Right lobe of liver (tissue), 6 donors: ENCODE results near the gene LOXL4. TPM values are rescaled to one million over a fixed set of nuclear protein-coding genes. Genes with fewer than 3 reads are reported as not detected.

Source experiments
- ATAC-seq, 4 donors: fragments of 200-7000 bp; cut with Tn5 transposase; one replicate each; pipeline ENCODE4 v1.9.1; 2020; ENCODE audit warnings: mild to moderate bottlenecking in 4 of 4, moderate library complexity in 4 of 4
- DNase-seq, 3 donors: peaks; one replicate each; pipeline ENCODE4 v3.0.0-alpha.2; 2020
- H3K27ac ChIP-seq, 3 donors: fragments of 200-600 bp; one replicate each; pipeline ENCODE4 v1.8.0; 2022
- H3K27me3 ChIP-seq, 2 donors: fragments of 200-600 bp; one replicate each; pipeline ENCODE4 v1.8.0; 2022
- H3K36me3 ChIP-seq, 4 donors: fragments of 200-600 bp; sonication (generic) in 1 of 4; one replicate each; pipeline versions ENCODE4 v1.5.1 to v1.8.0; 2017 to 2022; ENCODE audit warnings: control low read depth in 1 of 4
- H3K4me1 ChIP-seq, 4 donors: fragments of 200-600 bp; sonication (generic) in 1 of 4; one replicate each; pipeline versions ENCODE4 v1.5.1 to v1.8.0; 2017 to 2022; ENCODE audit warnings: control low read depth in 1 of 4
- H3K4me3 ChIP-seq, 3 donors: fragments of 200-600 bp; one replicate each; pipeline ENCODE4 v1.8.0; 2022
- H3K9me3 ChIP-seq, 4 donors: fragments of 200-600 bp; sonication (generic) in 1 of 4; one replicate each; pipeline versions ENCODE4 v1.5.1 to v1.8.0; 2017 to 2022; ENCODE audit warnings: control low read depth in 1 of 4
- CTCF ChIP-seq, 4 donors: fragments of 200-600 bp in 3 of 4; fragments of 450-650 bp in 1 of 4; IDR thresholded peaks; one replicate each; pipeline versions ENCODE4 v1.5.1 to v1.8.0; 2016 to 2022; ENCODE audit warnings: antibody characterized with exemption in 4 of 4, mild to moderate bottlenecking in 2 of 4
- POLR2A ChIP-seq: fragments of 450-650 bp; IDR thresholded peaks from one replicate; pipeline ENCODE4 v1.6.1; 2017; ENCODE audit warnings: antibody characterized with exemption, mild to moderate bottlenecking
- WGBS: methylation state at CpG from one replicate; pipeline ENCODE4 v1.1.6; 2018; ENCODE audit warnings: low coverage, low lambda C conversion rate; ENCODE audit not compliant: insufficient coverage; ENCODE audit errors: missing lambda C conversion rate; 5-methylcytosine and 5-hydroxymethylcytosine counted together
- intact Hi-C, 2 donors: fragments of 100-400 bp; cut with DNase I; formaldehyde crosslinking; loops; one replicate each; pipeline versions ENCODE4 v1.11.2 to v1.14.1; 2022
- long read RNA-seq: library from polyadenylated mRNA; unstranded; transcript quantifications from one replicate; pipeline ENCODE4 v2.0.0, GENCODE V29; 2019
- total RNA-seq, 6 experiments: library from RNA; depleted of rRNA in 2 of 6; stranded (reverse); fragments of >200 nt in 2 of 6; fragmentation: NEBNext Ultra II Directional in 3 of 6; extraction: Animal tissue kit (Norgen Biotek cat#: 25700) in 3 of 6; gene quantifications; one replicate each; pipeline versions ENCODE4 v1.1.0 to v1.2.4, GENCODE V29; 2016 to 2023
- donor health status: DM: no; HTN: yes; CAD: no.
- donor health status: DM: no; HTN: no; CAD: no.
- donor health status: DM: no; HTN: no; CAD: no.
- donor health status: DM: no; HTN: yes; CAD: no.
- donor health status: DM: no; HTN: yes; CAD: no.

The LOXL4 gene
- 10 to 100 TPM in 3 of 6 experiments, 1 to 10 TPM in 1, under 1 TPM in 2; 0.51 to 33.4 (median 10.8) TPM for total RNA-seq
- long read RNA-seq, partial matches to known transcripts, result 0 of 1 reads
- long read RNA-seq, other reads (novel, unspliced or antisense), result 0 of 1 reads

DNA sequence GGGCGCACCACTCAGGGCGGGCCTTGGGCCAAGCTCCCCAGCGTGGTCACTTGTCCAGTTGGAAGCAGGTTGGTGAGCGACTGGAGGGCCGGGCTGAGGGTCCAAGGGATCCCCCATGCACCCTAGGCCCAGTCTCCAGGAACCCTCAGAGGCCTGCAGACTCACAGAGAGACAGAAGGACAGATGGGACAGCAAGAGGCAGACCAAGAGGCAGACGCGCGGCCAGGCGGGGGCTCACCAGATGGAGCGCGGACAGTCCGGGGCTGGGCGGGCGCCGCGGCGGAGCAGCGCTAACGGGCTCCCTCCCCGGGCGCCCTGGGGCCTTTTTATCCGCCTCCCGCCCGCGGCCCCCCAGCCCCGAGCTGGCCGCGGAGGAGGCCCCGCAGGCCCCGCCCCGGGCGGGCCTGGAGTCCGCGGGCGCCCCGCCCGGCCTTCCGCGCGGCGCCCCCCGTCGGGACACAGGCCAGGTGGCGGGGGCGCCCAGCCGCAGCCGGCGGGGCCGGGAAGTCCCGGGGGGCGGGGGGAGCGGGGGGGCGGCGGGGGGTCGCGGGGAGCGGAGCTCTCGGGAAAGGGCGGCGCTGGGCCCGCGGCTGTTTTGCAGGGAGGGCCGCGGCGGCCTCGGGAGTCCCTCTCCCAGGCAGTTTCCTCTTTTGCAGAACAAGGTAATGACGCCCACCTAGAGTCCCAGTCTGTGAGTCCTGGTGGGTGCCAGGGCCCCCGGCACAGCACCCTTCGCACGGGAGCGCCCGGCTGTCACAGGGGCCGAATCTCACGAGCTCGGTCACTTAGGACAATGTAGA, at the start of gene LOXL4:
Gene LOXL4 (minus strand): TSS at position 301 of the 800 bp plus-strand sequence. CDS start 5,175 bp downstream, outside the sequence.
- ATAC-seq (peak; percentile 8 to 32 (median 22)), DNase-seq (no peak)
- Histone ChIP-seq H3K36me3 (no peaks in the 10 kb centered on the region), H3K4me3 (peak within 1 kb of the TSS; percentile 34 to 51 (median 37)), H3K27me3 (no peaks in the 10 kb centered on the region), H3K9me3 (no peaks in the 10 kb centered on the region), H3K27ac (peak within 1 kb of the TSS in 1 of 3 donors; percentile 37), H3K4me1 (peaks cover 0 to 19% (median 0%) of the 10 kb centered on the region in 4 donors)
- intact Hi-C loops, result no loop called here
- TF ChIP-seq POLR2A (peak; percentile 68), CTCF (IDR thresholded peaks at IDR 0.05) (no peak)
- WGBS, result no CpG with 5 or more reads among the region's 75 CpGs

DNA sequence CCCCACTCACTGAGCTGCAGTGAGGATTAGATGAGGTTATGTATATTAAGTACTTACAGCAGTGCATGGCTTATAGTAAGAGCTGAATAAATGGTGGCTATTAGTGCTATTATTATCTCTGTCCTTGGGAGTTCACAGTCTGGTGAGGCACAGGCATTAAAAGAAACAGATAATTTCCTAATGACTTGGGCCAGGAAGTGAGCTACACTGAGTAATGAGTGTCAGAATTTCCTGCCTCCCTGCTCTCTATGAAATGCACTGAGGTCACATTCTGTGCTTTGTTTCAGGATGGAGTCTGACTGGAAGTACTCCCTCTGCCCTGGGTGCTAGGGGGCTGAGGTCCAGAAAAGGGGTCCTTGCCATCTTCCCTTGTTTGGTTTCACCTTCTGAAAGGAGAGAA, 48.7 kb upstream of the LOXL4 start:
- Histone ChIP-seq H3K9me3 (no peaks in the 10 kb centered on the region), H3K4me3 (no peak overlapping the region), H3K27me3 (no peaks in the 10 kb centered on the region), H3K4me1 (no peaks in the 10 kb centered on the region), H3K36me3 (no peaks in the 10 kb centered on the region), H3K27ac (no peak overlapping the region)
- no peak for TF ChIP-seq CTCF (IDR thresholded peaks at IDR 0.05)
- DNase-seq (no peak), ATAC-seq (peak; percentile 59 to 82 (median 74))
- intact Hi-C loops, result no loop called here

DNA sequence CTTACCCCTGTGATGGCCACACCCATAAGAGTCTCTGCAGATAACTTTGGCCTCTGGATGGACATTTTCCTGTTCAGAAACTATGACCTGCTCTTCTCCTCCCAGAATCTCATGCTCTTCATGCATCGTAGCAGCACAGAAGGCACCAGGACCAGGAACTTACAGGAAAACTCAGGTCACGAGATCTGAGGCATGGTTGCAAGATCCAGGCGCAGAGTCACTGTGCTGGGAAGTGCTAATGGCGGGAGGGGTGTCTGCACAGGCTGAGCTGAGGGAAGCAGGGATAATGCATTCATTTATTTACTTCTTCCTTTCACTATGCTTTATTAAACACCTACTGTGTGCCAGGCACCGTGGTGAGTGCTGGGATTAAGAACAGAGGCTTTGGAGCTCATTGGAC, 48.2 kb upstream of the LOXL4 start:
- DNase-seq, result no peak
- Histone ChIP-seq H3K4me1 (no peaks in the 10 kb centered on the region), H3K9me3 (no peaks in the 10 kb centered on the region), H3K4me3 (no peak overlapping the region), H3K27me3 (no peaks in the 10 kb centered on the region), H3K36me3 (no peaks in the 10 kb centered on the region), H3K27ac (no peak overlapping the region)
- intact Hi-C loops, result no loop called here
- WGBS, result 44% methylated on average over 5 of the region's 5 CpGs
- TF ChIP-seq POLR2A (no peak), CTCF (IDR thresholded peaks at IDR 0.05) (no peak)
- ATAC-seq, result peak in 1 of 4 donors; percentile 28

GRCh38 chr10:98314532-98315284, 46.7 kb upstream of the LOXL4 start:
- Histone ChIP-seq H3K4me1 (no peaks in the 10 kb centered on the region), H3K9me3 (no peaks in the 10 kb centered on the region), H3K4me3 (no peak overlapping the region), H3K27me3 (no peaks in the 10 kb centered on the region), H3K36me3 (no peaks in the 10 kb centered on the region), H3K27ac (no peak overlapping the region)
- no peak for TF ChIP-seq POLR2A
- TF ChIP-seq CTCF (IDR thresholded peaks at IDR 0.05), result no peak
- no peak for DNase-seq
- ATAC-seq, result peak in 2 of 4 donors; percentile 31 to 57
- WGBS, result 44% methylated on average over 5 of the region's 8 CpGs
- intact Hi-C loops, result no loop called here
